GM18517 (cell line): ENCODE data around the gene LYZ.
"Not testable (repeated sequence)": the region's sequence is repeated elsewhere in the genome, so short reads cannot be mapped to it uniquely, and the experiment has no call there.

Experiments
- ATAC-seq: cut with Tn5 transposase; IDR thresholded peaks from one replicate; pipeline ENCODE4 v1.9.1; 2021; ENCODE audit warnings: mild to moderate bottlenecking, moderate library complexity; ENCODE audit not compliant: unreplicated experiment

LYZ gene

DNA sequence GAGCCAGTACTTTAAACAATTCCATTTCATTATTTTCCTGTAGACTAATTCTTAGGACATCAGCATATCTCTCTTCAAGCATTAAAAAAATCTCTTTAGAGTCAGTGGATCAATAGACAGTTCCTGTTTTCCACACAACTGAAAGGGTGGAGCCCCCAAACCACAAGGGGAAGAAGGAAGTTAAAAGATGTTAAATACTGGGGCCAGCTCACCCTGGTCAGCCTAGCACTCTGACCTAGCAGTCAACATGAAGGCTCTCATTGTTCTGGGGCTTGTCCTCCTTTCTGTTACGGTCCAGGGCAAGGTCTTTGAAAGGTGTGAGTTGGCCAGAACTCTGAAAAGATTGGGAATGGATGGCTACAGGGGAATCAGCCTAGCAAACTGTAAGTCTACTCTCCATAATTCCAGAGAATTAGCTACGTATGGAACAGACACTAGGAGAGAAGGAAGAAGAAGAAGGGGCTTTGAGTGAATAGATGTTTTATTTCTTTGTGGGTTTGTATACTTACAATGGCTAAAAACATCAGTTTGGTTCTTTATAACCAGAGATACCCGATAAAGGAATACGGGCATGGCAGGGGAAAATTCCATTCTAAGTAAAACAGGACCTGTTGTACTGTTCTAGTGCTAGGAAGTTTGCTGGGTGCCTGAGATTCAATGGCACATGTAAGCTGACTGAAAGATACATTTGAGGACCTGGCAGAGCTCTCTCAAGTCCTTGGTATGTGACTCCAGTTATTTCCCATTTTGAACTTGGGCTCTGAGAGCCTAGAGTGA lies at the start of gene LYZ:
Gene LYZ (plus strand): TSS at position 220 of the 777 bp plus-strand sequence. CDS start 28 bp downstream, at position 248.
- ATAC-seq, result no peak

DNA sequence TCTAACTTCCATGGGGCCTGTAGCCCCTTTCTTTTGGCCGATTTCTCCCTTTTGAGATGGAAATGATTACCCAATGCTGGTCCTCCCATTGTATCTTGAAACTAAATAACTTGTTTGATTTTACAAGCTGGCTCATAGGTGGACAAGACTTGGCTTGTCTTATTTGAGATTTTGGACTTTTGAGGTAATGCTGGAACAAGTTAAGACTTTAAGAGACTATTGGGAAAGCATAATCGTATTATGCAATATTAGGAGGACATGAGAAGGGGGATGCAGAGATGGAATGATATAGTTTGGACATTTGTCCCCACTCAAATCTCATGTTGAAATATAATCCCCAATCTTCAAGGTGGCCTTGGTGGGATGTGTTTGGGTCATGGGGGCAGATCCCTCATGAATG lies 49.2 kb upstream of the LYZ start:
- ATAC-seq, result no peak

- ATAC-seq, result no peak
These were observed 43.9 kb upstream of the LYZ start for GRCh38 chr12:69304284-69304683.

- no peak for ATAC-seq
These were observed 38.7 kb upstream of the LYZ start for GRCh38 chr12:69309461-69309860.

- ATAC-seq, result no peak
These were observed 35.0 kb upstream of the LYZ start for GRCh38 chr12:69313209-69313608.

GRCh38 chr12:69316784-69317183 lies 31.4 kb upstream of the LYZ start:
- not testable (repeated sequence) for ATAC-seq

DNA sequence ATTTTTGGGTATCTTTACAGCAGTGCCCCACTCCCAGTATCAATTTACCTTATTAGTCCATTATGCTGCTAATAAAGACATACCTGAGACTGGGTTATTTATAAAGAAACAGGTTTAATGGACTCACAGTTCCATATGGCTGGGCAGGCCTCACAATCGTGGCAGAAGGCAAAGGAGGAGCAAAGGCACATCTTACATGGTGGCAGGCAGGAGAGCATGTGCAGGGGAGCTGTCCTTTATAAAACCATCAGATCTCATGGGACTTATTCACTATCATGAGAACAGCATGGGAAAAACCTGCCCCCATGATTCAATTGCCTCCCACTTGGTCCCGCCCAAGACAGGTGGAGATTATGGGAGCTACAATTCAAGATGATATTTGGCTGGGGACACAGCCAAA lies 30.9 kb upstream of the LYZ start:
- not testable (repeated sequence) for ATAC-seq

DNA sequence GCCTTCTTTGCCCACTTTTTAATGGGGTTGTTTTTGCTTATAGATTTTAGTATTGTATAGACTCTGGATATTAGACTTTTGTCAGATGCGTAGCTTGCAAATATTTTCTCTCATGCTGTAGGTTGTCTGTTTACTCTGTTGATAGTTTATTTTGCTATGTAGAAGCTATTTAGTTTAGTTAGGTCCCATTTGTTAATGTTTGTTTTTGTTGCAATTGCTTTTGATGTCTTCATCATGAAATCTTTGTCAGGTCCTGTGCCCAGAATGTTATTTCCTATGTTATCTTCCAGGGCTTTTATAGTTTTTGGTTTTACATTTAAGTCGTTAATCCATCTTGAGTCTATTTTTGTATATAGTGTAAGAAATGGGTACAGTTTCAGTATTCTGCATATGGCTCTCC lies 30.0 kb upstream of the LYZ start:
- ATAC-seq, result no peak

- ATAC-seq, result no peak
These were observed 26.8 kb upstream of the LYZ start for GRCh38 chr12:69321351-69321750.

GRCh38 chr12:69324797-69325466 lies 23.2 kb upstream of the LYZ start:
- peak; percentile 89 for ATAC-seq

- no peak for ATAC-seq
These were observed 19.8 kb upstream of the LYZ start for GRCh38 chr12:69328426-69328825.

DNA sequence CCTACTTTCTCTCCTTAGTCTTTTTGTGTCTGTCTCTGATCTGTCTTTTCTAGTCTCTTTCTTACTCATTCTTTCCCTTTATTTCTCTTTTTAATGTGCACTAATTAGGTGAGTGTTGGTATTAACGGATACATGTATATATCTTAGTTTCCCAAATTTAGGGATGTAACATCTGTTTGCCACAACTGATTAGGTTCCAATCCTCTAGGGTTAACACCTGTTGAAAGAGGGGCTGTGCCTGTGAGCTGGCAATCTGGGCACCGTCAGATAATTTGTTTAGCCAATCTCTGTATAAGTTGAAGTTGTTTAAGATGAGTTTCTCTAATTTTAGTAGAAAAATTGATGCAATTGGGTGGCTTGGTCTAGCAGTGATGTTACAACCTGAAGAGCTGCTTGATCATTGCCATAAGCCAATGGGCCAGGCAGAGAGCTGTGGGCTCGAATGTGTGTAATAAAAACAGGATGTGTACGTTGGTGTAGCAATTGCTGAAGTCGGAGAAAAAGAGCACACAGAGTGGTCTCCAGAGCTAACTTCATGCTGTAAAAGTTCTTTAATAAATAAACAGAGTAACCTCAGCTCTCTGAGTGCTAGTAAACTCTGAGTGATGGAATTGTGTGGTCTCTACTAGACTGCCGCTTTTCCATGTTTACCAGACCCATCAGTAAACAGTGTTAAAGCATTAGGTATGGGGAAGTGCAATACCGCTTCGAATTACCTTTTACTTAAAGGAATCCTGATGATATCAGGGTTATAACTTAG lies 18.3 kb upstream of the LYZ start:
- ATAC-seq, result no peak

DNA sequence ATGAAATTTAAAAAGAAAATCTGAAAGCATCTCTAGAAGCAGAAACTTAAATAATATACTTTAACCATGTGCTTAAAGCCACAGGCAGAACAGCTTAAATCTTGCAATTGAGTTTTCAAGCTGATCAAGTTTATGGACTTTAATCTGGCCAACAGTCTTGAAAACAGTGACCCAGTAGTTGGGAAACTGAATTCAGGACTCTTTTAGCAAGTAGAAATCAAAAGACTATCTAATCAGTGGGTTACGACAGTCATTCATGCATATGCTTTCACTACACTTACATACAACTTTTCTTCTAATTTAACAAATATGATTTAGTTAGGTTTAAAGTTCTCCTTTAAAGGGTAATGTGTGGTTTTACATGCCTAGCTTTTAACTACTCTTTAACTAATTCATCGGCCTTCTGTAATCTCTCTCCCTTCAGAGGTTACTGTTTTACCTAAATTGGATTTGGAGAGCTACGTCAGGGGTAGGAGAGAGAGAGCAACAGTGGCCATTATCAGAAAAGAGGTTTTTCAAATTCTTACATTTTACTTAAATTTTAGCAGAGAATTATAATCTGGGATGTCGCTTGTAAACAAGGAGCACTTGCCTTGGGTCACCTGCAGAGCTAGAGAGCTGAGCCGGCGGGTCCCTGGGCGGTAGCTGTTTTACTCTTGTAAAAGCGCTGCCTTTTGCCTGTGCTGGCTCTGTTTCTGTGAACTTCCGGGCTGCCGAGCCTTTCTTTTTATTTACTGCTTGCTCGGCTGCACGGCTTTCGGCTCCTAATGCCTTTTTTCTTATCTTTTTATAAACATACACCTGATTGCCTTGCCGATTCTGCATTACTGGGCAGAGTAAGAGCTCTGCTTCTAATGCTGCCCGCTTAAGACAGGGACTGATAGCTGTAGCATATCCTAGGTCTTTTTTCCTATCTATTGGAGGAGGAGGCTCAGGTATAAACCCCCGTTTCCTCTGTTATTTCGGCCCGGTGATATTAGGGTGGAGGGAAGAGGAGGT lies 17.4 kb upstream of the LYZ start:
- ATAC-seq, result peak; percentile 63

GRCh38 chr12:69331519-69331908 lies 16.7 kb upstream of the LYZ start:
- ATAC-seq, result no peak

DNA sequence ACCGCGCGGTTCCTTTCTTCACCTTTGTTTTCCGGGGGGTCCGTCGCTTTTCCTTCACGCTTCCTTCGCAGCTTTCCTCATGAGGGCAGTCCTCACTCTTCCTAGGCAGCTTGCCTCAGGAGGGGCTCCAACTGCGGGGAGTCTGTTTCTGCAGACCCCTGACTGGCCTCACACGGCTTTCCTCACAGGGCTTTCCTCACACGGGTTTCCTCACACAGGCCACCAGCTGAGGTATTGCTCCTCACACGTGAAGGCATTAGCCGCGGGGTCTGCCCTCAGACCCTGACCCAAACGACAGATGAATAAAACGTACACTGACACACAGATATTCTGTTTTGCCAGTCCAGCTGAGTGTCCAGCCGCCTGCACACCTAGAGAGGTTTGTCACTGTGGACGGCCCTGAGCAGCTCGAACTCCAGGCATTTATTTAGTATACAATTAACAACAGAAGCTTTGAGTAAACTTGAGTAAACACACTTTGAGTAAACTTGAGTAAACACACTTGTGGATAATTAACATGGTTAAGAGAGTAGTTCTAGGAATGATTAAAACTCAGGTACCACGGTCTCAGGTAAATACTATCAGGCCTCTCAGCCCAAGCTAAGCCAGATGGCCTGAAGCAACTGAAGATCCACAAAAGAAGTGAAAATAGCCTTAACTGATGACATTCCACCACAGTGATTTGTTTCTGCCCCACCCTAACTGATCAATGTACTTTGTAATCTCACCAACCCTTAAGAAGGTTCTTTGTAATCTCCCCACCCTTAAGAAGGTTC lies 16.1 kb upstream of the LYZ start:
- no peak for ATAC-seq

DNA sequence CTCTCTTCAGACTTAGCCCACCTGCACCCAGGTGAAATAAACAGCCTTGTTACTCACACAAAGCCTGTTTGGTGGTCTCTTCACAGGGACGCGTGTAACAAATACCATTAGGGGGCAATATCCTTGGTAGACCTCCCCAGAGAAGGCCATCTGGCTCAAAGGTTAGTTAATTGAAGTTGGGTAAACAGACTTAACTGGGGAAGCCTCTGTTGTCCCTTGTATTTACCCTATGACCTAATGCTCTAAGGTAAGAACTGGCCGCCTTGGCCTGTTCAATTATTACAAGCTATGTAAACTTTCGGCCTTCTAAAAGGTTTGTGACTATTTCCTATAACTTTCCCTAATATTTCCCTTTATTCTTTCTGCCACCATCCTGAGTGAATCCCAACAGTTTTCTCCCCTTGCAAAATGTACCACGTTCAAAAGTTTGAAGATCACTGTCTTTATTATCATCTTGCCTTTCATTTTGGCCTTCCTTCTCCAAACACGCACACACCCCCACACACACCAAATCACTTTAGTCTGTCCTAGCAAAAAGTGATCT lies 15.3 kb upstream of the LYZ start:
- ATAC-seq, result no peak

- ATAC-seq, result no peak
These were observed 14.0 kb upstream of the LYZ start for GRCh38 chr12:69334158-69334557.

DNA sequence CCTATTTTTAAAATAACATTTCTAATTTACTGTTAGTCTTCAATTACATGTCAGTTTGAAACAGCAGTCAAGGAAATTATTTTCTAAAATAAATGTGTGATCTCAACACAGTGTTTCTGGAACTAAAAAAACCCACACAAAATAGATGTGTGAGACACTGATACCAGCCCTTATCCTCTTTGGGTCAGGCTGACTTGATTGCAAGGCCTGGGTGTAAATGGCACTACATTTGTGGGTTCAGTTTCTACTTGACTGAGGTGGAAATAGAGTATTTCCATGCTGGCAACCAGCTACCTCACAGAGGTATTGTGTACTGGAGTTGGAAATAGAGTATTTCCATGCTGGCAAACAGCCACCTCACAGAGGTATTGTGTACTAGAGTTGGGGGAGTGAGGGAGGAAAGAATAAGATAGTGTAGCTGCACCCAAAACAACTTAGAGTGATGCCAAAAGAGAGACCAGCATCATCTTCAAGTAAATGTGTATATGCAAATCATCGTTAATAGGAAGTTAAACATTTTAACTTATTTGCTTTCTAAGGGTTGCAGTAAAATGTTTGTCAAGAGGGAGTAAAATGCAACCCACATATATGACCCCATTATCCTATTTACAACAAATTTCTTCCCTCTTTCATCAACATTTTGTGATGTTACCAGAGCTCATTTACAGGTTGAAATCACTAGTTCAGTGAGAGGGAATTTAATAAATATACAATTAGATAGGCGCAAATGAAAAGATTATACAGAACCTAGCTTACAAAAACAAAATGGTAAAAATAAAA lies 10.7 kb upstream of the LYZ start:
- ATAC-seq, result no peak
